GM18951 (cell line): ENCODE measurements around the gene CD74.

ENCODE experiments used
- POLR2A ChIP-seq: IDR thresholded peaks from 4 replicates; pipeline ENCODE4 v1.6.1; 2011; ENCODE audit warnings: mild to moderate bottlenecking; ENCODE audit not compliant: insufficient read length, insufficient read depth; ENCODE audit errors: extremely low read depth
- in situ Hi-C: fragments of 300-500 bp; cut with MboI; formaldehyde crosslinking; loops from one replicate; pipeline ENCODE4 v1.12.0; 2022; ENCODE audit warnings: low sequenced_read_pairs, mixed read lengths, inconsistent platforms; ENCODE audit not compliant: unreplicated experiment

The CD74 gene

DNA sequence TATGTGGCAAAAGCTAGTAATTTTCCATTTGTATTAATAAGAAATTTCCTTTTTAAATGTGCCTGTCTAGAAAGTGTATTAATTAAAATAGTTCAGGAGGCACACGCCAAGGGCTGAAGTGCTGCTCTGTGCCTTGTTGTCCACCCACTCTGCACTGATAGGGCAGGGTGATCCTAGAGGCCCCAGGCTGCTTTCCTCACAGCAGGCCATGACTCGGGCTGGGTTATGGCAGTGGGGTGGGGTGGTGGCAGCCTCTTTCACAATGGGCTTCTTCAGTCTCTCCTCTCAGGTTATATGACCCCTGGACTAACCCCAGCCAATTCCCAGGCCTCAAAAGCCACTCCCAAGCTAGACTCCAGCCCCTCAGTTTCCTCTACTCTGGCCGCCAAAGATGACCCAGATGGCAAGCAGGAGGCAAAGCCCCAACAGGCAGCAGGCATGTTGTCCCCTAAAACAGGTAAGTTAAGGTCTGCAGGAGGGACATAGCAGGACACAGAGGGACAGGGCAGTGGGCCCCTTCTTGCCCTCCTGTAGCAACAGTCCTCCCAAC lies 19.5 kb downstream of the CD74 start:
- in situ Hi-C loops, result no loop called here
- TF ChIP-seq POLR2A, result no peak

DNA sequence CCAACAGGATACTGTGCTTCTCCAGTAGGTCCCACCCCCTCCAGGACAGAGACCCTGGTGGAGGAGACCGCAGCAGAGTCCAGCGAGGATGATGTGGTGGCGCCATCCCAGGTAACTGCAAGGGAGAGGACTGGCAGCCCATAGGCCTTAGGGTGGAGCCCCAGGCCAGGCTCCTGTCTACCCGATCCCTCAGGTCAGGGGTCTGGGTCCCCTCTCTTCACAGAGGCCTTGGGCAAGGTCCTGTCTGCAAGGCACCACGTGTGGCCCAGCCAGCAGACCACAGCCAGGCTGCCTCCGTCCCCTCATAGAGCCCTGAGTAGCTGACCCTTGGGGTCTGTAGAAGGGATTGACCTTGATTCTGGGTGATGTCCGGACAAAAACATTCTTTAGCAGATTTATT lies 20.0 kb downstream of the CD74 start:
- in situ Hi-C loops, result no loop called here
- TF ChIP-seq POLR2A, result no peak

GRCh38 chr5:150391986-150392385 lies 20.7 kb downstream of the CD74 start:
- in situ Hi-C loops, result no loop called here
- no peak for TF ChIP-seq POLR2A

DNA sequence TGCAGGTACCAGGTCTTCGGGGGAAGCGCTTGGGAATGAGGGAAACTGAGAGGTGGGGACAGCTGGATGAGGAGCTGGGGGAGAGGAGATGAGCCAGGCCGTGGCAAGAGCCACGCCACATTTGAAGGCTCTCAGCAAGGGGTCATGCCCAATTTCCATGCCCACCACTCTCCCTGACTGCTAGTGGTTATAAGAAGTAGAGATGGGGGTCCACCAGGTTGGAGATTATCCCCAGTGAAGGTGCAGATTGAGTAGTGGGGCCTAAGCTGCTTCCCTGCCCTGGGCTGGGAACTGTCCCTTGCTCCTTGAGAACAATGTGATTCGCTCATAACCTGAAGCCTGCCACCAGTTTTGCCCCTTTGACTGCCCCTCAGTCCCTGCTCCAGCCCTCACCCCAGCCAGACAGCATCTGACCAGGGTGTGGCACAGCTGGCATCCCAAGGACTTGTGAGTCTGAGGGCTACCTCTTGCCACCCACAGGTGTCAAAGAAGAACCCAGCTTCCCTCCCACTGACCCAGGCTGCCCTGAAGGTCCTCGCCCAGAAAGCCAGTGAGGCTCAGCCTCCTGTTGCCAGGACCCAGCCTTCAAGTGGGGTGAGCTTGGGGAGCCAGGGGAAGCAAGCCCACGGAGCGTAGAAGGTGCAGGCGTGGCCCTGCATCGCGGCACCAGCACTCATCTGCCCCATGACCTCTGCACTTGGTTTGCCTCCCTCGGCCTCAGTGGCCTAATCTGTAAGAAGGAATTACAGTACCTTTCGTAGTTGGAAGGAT lies 21.5 kb downstream of the CD74 start:
- in situ Hi-C loops, result no loop called here
- no peak for TF ChIP-seq POLR2A

GRCh38 chr5:150389531-150390266 lies 23.0 kb downstream of the CD74 start:
- no peak for TF ChIP-seq POLR2A
- in situ Hi-C loops, result no loop called here

DNA sequence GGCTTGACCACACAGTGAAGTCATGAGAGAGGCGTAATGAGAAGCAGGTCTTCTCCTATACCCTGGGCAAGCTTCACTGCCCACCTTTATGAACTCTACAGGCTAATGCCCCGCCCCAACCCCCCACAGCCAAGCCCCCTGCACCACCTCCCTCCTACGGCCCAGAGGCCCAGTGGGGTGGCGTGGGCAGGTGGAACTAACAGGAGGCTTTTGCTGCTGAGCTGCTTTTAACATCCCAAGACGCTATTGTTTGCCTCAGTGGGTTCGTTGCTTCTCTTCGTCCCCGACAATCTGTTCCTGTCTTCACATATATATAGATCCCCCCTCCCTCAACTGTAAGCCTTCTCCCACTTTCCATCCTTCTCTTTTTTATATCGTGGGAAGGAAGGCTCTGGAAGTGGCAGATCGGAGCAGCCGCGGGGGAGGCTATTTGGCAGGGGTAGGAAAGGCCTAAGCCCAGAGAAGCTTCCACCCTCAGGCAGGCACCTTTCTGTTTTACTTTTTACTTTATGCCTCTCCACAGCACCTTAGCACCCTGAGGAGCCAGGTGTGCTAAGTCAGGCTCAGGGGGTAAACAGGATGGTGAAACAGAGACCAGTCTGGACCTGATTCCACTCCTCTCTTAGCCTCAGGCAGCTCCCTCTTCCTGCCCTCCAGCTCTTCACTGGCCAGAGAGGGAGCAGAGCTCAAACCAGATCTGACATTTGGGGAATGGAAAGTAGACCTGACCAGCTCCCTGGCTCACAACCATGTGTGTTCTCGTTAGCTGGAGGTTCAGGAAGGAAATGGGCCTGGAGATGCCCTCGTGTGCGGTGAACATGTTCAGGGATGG lies 26.5 kb downstream of the CD74 start:
- in situ Hi-C loops, result no loop called here
- no peak for TF ChIP-seq POLR2A

DNA sequence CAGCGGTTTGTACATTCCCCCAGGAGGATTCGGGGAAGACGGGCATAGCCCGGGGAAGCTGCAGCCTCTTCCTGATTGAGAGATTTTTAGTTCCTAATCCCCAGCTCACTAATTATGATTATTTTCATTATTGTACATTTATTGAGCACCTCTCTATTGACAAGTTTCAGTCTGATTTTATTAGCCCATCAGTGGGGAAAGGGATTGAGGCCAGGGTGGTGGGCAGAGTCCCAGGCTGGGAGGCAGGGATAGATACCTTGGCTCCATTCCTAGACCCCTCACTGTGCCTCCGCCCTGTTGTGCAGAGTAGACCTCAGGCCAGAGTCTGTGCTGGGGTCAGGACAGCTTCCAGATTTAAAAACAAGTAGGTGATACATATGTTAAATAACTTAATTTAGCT lies 28.0 kb downstream of the CD74 start:
- TF ChIP-seq POLR2A, result no peak
- in situ Hi-C loops, result no loop called here

GRCh38 chr5:150377964-150378694 lies 34.6 kb downstream of the CD74 start:
- in situ Hi-C loops, result no loop called here
- no peak for TF ChIP-seq POLR2A

- TF ChIP-seq POLR2A, result no peak
- in situ Hi-C loops, result no loop called here
These were observed 35.6 kb downstream of the CD74 start for GRCh38 chr5:150376799-150377771.

- in situ Hi-C loops, result no loop called here
- no peak for TF ChIP-seq POLR2A
These were observed 38.1 kb downstream of the CD74 start for GRCh38 chr5:150374651-150375050.

DNA sequence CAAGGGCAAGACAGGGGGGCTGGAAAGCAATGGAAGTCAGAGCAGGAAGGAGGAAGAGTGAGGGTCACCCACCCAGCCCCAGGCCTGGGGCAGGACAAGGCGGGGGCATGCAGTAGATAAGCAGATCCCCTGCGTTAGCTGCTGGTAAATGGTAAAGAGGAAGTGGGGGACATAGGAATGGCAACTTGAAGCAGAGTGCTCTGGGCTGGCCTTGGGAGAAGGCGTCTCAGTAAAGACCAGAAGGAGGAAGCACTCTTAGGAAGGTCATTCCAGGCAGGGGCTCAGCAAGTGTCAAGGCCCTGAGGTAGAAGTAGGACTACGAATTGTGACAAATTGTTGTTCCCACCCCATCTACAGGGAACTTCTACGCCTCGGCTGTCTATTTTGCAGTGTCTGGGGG lies 40.1 kb downstream of the CD74 start:
- in situ Hi-C loops, result no loop called here
- TF ChIP-seq POLR2A, result no peak
